WTC11 (cell line): ENCODE results near the gene CSF1R.

Source experiments
- SP1 ChIP-seq: sonication (generic); formaldehyde crosslinking; conservative IDR thresholded peaks from 2 replicates; pipeline ENCODE4 v1.8.1; 2022; ENCODE audit warnings: missing genetic modification reagents
- TF ChIP-seq, protein P1 (sequence below): sonication (generic); formaldehyde crosslinking; IDR thresholded peaks from 2 replicates; pipeline ENCODE4 v1.8.0; 2022; ENCODE audit warnings: mild to moderate bottlenecking, missing genetic modification reagents

GRCh38 chr5:150075233-150075632 is 11.1 kb downstream of the CSF1R start:
- no peak for TF ChIP-seq SP1 (CRISPR knock-in tag)
- TF ChIP-seq, protein P1, sequence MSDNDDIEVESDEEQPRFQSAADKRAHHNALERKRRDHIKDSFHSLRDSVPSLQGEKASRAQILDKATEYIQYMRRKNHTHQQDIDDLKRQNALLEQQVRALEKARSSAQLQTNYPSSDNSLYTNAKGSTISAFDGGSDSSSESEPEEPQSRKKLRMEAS, result no peak
